NOMO-1 treated with DMSO at 0.1 percent for 48 hours (cell line): ENCODE measurements around the gene CBR4.

Experiments used
- DNase-seq: peaks from one replicate; lab custom pipeline; 2025; ENCODE audit not compliant: unreplicated experiment; lab: John Stamatoyannopoulos, UW

Gene CBR4

DNA sequence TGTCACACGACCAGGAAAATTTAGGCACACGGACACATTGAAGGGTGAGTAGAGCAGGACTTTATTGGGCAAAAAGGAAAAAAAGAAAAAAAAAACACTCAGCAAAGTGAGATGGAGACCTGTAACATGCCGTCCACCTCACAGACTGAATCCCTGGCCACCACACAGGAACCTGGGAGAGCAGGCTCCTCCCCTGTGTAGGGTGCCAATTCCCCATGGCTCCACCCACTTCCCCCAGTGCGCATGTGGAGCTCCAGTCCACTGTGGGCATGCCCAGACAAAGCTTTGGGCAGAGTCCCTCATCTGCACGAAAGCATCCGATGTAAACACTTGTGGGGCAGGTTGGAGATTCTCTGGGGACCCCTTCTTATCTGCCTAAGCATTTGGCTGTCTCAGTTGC, 23.6 kb upstream of the CBR4 start:
- DNase-seq: no peak

DNA sequence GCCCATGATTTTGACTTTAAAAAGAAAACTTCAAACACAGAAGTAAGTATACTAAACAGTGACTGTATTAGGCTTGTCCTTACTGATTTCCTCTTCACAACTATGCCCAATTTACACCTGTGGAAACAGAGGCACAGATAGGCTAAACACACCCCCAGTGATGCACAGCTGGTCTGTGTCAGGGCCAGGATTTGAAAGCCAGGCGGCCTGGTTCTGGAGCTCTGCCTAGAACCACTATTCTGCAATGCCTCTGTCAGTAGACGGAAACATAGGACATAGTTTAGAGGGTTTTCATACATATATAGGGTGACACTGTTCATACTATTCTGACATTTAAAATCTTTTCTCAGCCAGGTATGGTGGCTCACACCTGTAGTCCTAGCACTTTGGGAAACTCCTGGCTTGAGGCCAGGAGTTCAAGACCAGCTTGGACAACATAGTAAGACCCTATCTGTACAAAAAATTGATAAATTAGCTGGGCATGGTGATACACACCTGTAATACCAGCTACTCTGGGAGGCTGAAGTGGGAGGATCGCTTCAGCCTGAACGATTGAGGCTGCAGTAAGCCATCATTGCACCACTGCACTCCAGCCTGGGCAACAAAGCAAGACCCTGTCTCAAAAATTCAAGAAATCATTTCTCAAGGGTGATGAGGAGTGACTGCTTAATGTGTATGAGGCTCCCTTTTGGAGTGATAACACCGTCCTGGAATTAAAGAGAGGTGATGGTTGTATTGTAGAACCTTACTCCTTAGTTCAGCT, 23.0 kb upstream of the CBR4 start:
- DNase-seq: no peak

DNA sequence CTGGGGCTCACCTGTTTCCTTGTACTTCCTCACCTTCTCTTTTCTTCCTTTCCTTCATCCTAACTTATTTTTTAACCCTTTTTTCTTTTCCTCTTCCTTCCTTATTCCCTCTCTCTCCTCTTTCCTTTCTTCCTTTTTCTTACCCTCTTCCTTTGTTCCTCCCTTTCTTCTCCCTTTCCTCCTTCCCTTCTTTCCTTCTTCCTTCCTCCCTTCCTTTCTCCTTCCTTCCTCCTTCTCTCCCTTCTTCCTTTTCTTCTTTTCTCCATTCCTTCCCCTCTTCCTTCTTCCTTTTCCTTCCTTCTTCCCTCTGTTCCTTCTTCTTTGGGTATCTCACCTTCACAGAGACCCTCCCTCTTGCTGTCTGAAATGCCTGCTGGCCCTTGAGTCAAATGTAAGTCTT, 22.1 kb upstream of the CBR4 start:
- no peak for DNase-seq

DNA sequence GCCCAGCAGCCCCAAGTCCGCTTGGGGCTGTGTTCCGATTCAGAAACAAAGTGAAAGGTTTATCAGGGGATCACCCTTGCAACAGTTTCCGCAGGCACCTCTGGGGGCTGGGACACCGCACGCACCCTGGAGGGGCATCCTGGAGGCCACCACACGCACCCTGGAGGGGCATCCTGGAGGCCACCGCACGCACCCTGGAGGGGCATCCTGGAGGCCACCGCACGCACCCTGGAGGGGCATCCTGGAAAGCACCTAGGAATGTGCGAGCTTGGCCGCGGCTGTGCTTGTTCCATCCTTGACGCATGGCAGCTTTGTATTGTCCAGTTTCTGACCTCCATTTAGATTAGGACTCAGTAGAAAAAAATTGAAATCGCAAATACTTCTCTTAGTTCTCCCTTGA, 21.3 kb upstream of the CBR4 start:
- DNase-seq: no peak

DNA sequence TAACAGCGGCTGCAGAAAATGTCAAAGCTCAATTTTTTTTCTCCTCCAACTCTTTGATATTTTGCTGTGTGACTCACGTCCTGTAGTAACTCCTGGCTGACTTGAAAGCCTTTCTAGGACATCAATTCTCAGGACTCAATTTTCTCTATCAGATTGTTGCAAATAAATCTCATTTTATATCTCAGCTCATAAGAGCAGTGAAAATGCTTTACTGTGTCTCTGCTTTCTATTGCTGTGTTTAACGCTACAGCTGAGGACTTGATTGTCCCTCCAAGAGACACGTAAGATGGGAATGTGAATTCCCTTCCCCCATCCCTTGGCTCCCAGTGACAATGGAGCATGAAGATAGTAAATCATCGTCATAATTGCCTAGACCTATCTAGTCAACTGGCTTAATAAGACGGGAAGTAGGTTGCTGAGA, 20.5 kb upstream of the CBR4 start:
- peak; percentile 6 for DNase-seq

DNA sequence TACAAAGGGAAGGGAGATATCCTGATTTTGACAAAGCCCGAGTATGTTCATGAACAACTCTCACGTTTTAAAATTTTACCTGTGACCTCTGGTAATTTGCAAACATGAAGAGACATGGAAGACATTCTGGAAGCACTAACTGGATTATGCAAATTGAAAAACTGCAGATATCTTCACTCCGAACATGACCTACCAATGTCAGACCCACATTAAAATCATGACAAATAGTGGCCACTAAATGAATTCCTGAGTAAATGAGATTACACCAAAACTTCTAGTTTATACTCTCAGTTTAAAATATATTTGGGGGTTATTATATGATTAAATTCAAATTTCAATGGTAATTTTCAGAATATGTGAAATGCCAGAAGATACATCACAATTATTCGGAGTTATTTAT, 19.9 kb upstream of the CBR4 start:
- no peak for DNase-seq

DNA sequence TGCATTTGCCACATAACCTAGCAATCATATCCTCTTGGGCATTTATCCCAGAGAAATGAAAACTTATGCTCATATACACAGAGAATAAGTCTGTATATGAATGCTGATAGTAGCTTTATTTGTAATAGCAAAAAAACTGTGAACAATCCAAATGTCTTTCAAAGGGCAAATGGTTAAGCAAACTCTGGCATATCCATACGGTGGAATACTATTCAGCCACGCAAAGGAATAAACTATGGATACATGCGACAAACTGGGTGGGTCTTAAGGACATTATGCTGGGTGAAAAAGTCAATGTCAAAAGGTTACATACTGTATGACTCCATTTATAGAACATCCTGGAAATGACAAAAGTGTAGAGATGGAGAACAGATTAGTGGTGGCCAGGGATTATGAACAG, 17.6 kb upstream of the CBR4 start:
- no peak for DNase-seq

DNA sequence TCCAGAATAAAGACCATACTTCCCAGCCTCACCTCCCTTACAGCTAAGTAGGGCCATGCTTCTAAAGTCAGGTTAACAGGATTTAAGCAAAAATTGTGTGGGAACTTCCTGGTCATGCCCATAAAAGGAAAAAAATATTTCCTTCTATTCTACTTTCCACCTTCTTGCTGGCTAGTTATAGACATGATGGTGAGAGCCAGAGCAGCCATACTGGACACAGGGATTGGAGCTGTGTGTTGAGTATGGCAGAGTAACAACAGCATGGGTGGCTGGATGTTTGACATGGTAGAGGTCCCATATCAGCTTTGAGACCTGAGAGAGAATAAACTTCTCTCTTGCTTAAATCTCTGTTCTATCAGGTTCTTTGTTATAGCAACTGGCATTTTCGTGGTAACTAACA, 15.1 kb upstream of the CBR4 start:
- DNase-seq: no peak

DNA sequence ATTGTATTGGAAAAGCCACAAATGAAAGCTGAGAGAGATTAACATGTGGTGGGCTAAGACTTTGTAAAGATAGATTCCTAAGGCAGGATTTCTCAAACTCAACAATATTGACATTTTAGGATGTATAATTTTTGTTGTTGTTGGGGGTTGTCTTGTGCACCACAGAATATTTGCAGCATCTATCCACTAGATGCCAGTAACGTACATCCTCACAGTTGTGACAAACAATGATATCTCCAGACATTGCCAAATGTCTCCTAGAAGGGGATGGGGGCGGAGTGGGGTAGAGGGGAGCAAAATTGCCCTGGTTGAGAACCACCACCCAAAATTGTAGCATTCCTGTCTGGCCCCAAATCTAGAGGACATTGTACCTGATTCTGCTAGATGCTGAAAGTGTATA, 14.7 kb upstream of the CBR4 start:
- no peak for DNase-seq

DNA sequence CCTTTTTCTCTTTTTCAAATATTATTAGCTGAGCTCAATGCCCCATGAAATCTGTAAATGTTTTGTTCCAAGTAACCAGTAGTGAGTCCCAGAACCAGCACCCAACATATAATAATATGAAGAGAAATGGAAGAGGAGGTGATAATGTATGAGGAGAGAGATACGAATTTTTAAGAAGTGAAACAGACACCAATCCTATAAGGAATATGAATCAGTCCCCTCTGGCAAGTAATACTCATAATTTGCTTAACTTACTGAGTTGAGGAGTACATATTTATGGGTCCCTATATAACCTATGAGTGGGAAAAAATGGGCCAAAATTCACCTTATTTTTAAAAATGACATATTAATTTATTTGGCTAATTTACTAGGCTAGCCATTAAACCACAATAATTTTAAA, 8.4 kb upstream of the CBR4 start:
- no peak for DNase-seq

DNA sequence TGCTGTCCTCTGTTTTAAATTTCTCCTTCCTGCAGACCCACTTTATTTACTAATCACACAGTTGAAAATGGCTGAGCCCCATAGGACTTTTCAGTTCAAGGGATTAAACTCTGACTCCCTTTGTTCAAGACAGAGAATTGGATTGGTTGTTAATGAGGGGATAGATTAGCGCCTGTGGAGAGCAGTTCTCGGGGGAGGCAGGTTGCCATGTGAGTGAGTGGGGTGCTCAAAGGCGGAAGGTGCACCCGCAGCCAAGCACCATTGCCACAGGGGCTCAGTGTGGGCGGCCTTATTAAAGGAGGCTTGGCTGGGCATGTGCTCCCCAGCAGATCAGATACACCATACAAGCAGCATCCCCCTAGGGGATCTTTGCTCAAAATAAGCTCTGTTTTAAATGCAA, 7.9 kb upstream of the CBR4 start:
- no peak for DNase-seq

DNA sequence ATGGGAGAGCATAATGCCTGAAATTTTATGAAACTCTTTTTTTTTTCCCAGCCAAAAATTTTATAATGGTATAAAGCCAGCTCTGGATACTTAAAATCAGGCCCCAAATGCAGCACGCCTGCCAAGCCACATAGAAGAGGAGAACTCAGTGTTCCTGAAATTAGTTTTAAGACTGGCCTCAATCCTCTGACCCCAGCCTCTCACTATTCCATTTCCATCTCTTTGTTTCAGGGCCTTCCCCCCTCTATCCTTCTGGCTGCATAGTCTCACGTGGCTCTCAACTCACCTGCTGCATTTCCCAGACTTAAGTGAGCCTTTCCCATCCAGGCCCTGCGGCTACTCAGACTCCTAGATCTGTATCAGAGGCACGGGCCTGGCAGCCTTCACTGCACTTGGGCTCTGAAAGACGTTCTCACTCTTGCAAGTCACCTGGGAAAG, 5.2 kb upstream of the CBR4 start:
- no peak for DNase-seq

DNA sequence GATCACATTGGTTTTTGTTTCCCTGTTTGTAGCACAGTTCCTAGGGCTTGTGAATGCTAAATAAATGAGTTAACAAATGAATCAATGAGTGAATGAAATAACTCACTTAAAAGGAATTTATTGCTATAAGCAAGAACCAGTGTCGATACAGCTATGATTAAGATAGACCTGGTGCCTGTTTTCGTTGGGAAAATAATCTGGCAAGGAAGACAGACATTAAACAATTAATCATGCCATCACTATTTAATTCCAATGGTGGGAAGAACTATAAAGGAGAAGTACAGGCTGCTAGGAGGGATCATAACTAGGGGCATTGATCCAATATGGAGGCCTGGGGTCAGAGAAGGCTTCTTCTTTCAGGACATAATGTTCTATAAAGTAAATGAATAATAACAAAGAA, 4.5 kb upstream of the CBR4 start:
- DNase-seq: no peak

DNA sequence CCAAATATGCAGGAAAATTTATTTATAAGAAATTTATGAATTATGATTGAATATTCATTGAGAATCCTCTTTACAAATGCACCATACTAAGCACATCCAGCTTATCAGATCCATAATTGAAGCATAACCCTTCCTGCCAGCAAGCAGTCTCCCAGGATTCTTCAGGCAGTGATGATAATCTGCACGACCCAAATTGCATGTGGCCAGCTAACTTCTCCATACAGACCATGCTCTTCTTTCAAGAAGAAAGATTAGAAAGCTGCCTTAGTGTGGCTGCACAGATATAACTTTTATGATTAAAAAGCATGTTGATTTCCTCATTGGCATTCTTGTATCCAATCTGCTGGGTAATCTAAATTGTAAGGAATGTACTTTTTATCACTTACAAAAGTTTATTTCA, 3.3 kb upstream of the CBR4 start:
- DNase-seq: no peak

DNA sequence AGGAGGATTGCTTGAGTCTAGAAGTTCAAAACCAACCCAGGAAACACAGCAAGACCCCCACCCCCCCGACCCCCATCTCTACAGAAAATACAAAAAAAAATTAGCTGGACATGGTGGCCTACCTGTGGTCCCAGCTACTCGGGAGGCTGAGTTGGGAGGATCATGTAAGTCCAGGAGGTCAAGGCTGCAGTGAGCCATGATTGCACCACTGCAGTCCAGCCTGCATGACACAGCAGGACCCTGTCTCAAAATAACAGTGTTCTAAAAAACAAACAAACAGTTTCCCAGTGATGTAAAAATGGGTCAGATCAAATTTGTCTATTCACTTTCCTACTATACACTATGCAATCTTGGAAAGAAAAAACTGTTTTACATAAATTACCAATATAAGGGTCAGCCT, 2.0 kb upstream of the CBR4 start:
- DNase-seq: no peak

DNA sequence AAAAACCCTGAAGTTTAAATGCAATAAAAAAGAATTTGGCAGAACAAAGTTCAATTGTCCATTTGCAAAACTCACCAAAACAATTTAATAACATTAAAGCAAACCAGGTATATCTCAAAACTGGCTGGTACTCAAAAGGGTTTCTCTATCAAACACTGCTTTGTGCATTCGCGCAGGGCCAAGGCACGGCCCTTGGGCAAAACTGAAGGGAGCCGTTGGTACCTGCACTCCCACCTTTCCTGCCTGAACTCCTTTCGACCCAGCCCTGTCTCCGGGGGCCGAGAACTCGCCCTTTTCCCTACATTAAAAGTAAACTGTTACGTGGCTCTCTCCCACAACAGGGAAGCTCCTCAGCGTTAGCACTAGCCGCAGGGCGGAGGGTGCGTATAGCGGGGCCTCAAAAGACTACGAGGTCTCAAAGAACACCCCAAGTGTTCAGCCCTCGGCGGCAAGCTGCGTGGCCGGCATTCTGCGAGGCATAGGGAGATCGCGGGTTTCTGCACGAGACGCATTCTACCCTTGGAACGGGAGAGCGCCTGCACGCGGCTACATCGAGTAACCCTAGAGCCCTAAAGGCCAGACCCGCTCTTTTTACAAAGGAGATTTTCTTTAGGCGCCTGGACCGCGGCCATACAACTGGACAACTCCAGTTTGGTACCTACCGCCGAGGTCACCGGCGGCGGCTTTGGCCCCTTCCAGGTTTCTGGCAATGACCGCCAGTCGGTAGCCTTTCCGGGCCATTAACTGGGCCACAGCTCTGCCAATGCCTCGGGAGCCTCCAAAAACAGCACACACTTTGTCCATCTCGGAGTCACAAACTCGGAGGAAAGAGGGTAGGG, 550 bp downstream of the CBR4 start:
- peak; percentile 53 for DNase-seq

DNA sequence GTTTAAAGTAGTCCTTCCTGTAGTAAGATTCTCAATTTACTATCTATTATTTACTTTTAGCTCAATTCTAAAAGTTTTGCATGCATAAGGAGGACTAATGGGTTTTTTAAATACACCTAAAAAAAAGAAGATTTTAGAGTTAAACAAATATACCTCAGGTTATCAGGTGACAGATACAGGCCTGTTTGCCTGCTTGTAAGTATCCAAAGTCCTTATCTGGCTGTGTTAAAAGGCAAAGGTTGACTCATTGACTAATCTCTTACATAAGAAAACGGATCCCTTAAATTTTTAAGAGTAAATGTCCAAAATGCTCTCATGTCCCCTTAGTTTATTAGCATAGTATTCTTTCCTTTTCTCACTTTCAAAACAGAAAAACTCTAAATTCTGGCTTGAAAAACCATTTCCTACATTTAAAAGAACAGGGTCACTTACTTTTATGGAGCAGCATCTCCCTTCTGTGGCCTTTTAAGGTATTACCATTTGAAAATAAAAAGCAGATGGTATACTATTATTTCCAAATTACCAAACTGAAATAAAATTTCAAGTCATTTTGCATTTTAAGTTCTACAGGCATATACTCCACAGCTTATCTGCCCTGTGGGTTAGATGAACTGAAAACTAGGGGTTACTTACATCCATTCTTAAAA, 4.5 kb downstream of the CBR4 start:
- peak; percentile 3 for DNase-seq

DNA sequence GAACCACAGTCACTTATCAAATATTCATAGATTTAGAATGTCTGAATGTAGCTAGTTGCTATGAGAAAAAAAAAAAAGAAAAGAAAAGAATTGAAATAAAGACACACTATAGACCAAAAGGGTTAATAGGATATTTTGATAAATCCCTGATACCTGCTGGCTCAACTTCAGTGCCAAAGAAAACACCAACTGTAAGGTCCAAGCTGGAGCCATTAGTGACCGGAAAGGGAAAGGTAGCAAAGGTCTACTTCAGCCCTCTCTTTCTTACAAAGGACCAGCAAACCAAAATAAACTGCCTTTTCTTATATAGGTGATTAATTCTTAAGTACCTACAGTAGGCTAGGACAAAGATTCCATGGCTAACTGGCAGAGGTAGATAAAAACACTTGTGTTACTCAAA, 9.7 kb downstream of the CBR4 start:
- DNase-seq: no peak

DNA sequence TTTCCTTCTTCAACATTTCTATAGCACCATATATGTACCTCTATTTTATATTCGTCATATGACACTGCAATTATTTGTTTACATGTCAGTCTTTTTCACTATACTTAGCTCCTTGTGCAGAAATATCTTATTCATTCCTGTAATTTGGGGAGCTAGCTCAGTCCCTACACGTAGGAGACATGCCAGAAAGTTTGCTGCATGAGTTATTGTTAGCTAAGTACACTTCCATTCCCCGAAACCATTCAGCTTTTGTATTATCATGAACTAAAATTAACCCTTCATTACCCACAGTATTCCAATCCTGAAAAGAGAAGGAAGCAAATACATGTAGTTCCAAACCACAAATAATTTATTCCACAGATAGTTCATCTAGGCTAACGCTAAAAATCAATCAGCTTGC, 10.2 kb downstream of the CBR4 start:
- no peak for DNase-seq

DNA sequence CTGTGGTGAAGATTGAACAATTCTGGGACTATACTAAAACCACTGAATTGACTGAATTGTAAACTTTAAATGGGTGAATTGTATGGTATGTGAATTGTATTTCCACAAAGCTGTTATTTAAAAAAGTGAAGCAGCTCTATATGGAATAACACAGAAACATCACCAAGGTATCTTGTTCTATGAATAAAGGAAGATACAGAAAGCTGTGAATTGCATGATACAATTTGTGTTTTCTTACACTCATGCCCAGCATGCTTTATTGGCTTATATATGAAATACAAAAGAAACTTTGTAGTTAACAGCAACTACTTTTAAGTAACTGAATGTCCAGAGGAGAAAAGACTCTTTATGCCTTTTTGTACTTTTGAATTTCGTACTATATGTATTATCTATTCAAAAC, 11.5 kb downstream of the CBR4 start:
- DNase-seq: no peak

DNA sequence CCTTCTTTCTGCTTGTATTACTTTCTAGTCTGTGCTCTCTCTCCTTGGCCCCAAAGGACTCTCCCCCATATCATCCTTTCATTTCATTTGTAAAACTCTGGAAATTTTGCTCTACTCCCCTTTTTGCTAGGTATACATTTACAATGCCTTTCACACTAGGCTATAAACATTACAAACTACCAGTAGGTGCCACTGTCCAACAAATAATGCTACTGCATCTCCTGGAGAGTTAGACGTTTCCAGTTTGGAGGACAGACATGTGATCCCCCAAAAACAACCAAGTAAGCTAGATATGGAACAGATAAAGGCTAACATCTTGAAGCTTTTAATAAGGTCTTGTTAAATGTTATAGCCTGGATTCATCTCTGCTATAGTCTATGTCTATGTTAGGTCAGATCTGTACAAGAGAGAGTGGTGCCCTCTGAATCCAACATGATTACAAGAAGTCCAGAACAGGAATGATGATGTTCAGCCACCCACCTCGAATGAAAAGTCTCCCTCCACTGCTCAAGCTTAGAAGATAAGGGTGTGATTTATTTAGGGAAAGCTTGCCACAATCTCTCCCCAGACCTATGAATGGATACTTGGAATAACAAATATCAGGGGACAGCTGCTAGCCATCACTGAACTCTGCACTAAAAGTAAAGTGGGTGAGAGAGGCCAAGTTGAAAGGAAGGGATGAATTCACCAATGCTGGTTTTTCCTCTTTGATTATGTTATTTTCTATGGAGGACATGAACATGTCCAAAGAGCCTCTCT, 14.3 kb downstream of the CBR4 start:
- DNase-seq: no peak
